Measurements from ENCODE around the gene MYF5.

MYF5 gene

GRCh38 chr12:80708259-80708974 lies 8.3 kb upstream of the MYF5 start:
- no peak for DNase-seq

DNA sequence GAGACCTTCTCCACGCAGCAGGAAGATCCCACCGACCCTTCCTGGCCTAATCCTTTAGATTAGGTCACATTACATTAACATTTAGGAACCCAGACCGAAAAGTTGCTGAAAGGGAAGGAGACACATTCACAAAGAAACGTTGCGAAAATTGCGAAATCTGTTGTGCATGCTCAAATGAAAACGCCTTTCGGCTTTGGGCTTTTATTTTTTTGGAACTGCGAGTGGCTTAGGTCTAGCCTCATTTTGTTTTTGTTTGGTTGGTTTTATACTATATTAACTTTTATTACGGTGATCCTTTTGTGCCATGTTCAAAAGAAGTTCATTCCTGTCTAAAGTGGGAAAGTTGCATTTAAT lies 7.8 kb upstream of the MYF5 start:
- no peak for DNase-seq

GRCh38 chr12:80709811-80710726 lies 6.6 kb upstream of the MYF5 start:
- no peak for DNase-seq

- DNase-seq, result no peak
These were observed 5.8 kb upstream of the MYF5 start for GRCh38 chr12:80710727-80711449.

GRCh38 chr12:80711866-80712265 lies 4.8 kb upstream of the MYF5 start:
- DNase-seq, result no peak

DNA sequence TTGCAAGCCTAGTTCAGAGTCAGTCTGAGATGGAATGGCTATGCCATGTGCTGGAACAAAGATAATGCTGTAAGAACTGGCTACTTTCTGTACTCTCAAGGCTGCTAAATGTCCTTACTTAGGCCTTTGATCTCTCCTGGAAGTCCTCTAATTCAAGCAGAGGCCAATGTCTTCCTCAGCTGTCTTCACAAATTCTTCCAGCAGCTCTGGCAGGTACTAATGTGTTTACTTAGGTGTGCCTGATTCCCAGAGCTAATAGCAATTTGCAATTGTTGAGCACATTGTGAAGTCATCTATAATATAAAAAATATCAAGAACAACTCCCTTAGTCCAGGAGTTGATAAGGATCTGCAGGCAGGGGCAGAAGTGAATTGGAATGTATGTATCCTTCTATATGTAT lies 3.8 kb upstream of the MYF5 start:
- no peak for DNase-seq

GRCh38 chr12:80713419-80713818 lies 3.3 kb upstream of the MYF5 start:
- no peak for DNase-seq

- no peak for DNase-seq
These were observed 2.7 kb upstream of the MYF5 start for GRCh38 chr12:80714055-80714454.

- no peak for DNase-seq
These were observed 1.9 kb upstream of the MYF5 start for GRCh38 chr12:80714846-80715245.

- no peak for DNase-seq
These were observed 931 bp upstream of the MYF5 start for GRCh38 chr12:80715713-80716249.

- no peak for DNase-seq
These were observed 1.1 kb downstream of the MYF5 start for GRCh38 chr12:80717856-80718255.

GRCh38 chr12:80720516-80720915 lies 3.8 kb downstream of the MYF5 start:
- DNase-seq, result no peak

- DNase-seq, result no peak
These were observed 4.6 kb downstream of the MYF5 start for GRCh38 chr12:80721326-80721725.

DNA sequence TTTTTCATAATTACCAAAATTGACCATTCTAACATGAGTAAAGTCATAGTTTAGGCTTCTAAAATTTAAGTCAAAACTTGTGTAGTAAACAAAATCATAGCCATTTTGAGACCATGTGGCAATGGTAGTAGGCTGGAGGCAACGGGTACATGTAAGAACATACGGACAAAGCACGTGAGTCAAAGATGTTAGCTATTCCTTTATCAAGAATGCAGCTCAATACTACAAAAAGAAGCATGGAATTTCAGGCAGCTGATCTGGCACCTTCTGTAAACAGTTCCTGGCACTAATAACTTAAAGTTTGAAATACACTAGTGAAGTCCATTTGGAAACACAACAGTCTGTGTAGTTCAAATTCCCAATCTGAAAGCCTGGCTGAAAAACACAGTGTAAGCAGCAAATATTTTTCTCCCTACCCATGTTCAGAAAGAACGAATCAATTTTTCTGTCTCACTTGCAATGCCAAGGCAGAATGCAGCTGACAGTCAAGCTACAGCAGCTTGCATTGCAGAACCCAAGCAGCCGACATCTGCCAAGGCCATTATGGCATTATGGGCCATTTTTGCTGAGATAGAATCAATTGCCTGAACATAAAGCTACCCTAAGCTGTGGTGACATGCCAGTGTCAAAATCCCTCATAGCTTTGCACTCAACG lies 29.3 kb downstream of the MYF5 start:
- DNase-seq, result no peak

DNA sequence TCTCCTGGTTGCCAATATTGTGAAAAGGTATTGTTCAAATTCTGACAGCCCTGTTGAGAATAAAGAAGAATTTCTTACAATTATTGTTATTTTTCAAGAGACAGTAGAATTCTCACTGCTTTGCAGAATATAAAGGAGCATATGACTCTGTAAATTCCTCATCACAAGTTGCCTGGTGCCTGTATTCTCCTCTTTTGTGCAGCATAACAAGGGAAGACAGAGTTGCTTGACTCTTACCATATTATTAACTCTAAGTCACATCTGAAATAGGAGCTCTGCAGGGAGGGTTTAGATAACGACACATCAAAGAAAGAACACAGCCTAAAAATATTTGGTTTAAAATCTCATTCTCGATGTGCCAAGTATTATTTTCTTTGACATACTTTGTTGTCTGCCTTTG lies 31.1 kb downstream of the MYF5 start:
- DNase-seq, result no peak

DNA sequence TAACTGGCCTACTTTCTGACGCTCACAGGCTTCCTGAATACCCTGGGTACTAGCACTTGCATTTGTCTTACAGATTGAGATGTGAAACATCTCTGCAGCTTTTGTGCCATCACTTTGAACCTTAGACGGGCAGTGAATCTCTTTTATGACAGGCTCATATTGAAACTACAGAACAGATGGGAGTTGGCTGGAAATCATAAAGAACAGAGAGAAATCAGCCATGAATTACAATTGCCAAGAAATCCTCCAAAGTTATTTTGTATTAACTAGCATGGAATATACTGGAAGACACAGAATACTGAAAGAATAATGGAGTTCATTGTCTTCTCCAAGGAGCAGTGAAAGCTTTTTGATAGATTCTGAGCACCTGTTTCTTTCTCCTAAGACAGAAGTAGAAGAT lies 32.7 kb downstream of the MYF5 start:
- no peak for DNase-seq

DNA sequence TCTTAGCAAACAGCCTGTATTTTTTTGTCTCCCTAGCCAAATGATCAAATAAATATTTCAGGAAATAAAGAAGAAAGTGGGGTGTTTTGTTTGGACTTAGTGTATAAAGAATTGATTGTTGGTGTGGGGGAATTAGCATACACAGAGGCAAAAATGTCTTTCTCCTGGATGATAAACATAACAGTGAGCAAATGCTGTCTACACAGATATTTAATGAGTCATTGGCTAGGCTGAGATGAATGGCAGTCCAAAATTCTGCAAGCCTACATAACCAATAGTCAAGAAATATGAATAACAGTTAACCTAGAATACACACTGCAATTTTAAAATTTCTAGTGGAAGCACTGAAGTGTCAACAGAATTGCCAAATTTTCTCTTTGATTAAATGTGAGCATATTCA lies 35.8 kb downstream of the MYF5 start:
- no peak for DNase-seq

DNA sequence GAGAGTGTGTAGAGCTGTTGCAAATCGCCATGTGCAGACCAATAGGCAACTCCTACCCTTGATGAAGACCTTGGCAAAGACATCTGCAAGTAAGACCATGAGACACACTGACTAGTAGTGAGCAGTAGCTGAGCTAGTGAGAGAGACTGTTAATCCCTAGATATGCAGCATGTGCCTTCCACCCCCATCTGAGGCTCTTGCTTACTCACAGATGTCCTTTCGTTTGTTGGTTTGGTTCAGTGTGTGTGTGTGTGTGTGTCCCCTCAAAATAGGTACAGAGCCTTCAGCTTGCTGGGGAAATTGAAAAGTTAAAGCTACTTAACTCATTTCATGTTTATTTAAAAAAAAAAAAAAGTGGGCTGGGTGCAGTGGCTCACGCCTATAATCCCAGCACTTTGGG lies 37.6 kb downstream of the MYF5 start:
- DNase-seq, result no peak

DNA sequence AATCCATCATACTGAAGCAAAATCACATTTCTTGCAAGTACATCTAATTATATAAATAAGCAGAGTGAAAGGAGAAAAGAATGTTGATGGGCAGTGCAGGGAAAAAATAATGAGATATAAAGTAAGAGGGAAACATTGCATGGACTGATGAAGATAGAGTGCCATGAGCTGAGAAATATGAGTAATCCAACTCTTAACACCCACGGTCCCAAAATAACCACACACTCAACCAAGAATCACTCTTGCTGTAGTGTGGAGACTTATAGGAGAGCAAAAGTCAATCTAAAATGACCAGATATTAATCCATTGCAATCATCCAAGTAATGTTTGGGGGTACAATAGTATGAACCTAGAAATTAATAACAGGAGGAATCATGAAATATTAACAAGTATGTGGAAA lies 40.2 kb downstream of the MYF5 start:
- DNase-seq, result no peak

DNA sequence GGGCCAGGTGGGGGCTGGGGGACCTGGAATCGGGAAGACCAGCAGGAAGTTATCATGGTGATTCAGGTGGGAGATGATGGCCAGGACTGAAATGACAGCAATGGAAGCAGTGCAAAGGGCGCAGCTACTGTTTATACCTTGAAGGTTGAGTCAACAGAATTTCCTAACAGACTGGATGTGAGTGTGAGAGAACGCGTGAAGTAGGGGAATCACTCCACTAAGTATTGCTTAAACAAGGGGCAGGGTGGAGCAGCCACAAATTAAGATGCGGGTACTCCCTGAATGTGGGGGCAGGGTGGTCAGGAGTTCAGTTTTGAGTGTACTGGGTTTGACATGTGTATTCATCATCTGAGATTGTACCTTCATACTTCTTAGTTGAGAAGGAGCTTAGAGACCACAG lies 45.1 kb downstream of the MYF5 start:
- no peak for DNase-seq

- DNase-seq, result no peak
These were observed 47.2 kb downstream of the MYF5 start for GRCh38 chr12:80763874-80764273.

DNA sequence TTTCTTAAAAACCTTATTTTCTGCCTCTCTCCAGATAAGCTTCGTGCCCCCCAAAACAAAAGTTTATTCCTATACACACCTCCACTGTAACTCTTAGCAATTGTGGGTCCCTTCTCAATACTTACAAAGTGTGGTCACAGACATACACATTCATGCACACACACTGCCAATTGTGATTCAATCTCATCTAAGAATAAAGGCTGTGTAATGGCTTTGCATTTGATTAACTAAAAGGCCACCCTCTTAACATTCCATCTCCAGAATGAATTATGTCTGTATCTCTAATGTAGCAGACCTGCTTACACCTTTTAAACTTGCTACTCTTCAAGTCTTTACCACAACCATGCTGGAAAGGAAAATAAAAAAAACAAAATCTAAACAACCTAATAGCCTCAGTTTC lies 49.5 kb downstream of the MYF5 start:
- no peak for DNase-seq

- DNase-seq, result no peak
These were observed 50.2 kb downstream of the MYF5 start for GRCh38 chr12:80766897-80767296.
